HL-60 (cell line): ENCODE measurements around the gene NRXN3.
A peak's percentile ranks its signal among the peaks of the same experiment; 100 is the strongest.

ENCODE experiments used
- DNase-seq, 2 experiments: peaks; one replicate each; pipeline ENCODE4 v3.0.0-alpha.2; 2010 to 2020; ENCODE audit warnings: low read depth in 1 of 2, low spot score in 1 of 2
- H3K27ac ChIP-seq: fragments of 250-450 bp; sonication (Bioruptor Pico); replicated peaks from 2 replicates; pipeline ENCODE4 v1.5.1; 2020; ENCODE audit warnings: mild to moderate bottlenecking, moderate library complexity
- H3K27me3 ChIP-seq: fragments of 250-450 bp; sonication (Bioruptor Pico); 2 replicates; pipeline ENCODE4 v1.5.1; 2021; ENCODE audit warnings: mild to moderate bottlenecking, moderate library complexity; ENCODE audit not compliant: insufficient read depth, poor library complexity, severe bottlenecking
- H3K4me3 ChIP-seq: replicated peaks from 2 replicates; pipeline ENCODE4 v1.5.1; 2011; ENCODE audit warnings: mild to moderate bottlenecking, control low read depth, low read length; ENCODE audit not compliant: insufficient read depth
- GABPA ChIP-seq: IDR thresholded peaks from 2 replicates; pipeline ENCODE4 v1.6.1; 2012; ENCODE audit warnings: low read depth
- POLR2AphosphoS5 ChIP-seq: IDR thresholded peaks from 2 replicates; pipeline ENCODE4 v1.6.1; 2012; ENCODE audit warnings: low read depth
- SPI1 ChIP-seq: IDR thresholded peaks from 2 replicates; pipeline ENCODE4 v1.6.1; 2012; ENCODE audit warnings: low read depth, mild to moderate bottlenecking, borderline replicate concordance
- TF ChIP-seq, protein P1 (sequence below): IDR thresholded peaks from 2 replicates; pipeline ENCODE4 v1.6.1; 2012; ENCODE audit warnings: low read depth; ENCODE audit not compliant: insufficient replicate concordance
- TF ChIP-seq, protein P2 (sequence below): IDR thresholded peaks from one replicate; pipeline ENCODE4 v1.5.1; 2011; ENCODE audit warnings: low read length, control low read depth, inconsistent platforms; ENCODE audit not compliant: insufficient read depth

The NRXN3 gene

DNA sequence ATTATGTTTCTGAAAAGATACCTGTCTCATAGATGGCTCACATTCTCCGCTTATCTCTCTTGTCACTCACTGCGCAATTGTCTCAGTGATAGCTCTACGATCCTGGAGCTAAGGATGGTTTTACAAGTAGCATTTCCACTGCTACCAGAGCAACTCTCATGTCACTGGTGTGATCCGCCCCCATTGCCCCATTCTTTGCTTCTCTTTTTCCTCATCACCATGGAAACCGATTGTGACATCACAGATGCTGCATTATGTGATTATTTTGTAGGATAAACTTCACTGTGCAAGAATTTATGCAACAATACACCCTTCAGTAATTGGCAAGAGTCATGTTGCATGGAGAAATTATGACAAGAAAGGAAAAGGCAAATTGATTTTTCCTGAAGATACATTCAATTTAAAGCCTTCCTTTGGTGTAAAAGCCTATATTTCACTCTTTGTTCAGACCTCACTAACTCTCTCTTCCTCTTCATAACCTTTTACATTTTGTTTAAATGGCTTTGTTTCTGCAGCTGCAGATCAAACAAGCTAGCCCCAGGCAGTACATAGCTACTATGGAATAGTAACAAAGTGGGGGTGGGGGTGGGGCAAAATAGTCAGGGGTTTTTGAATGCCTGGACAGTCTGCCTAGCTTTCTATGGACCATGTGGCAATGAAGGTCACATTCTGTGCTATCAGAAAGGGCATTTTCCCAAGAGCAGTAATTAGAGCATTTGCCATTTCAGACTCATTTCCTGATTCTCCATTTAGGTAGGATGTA is 539.8 kb downstream of the NRXN3 start:
- TF ChIP-seq POLR2AphosphoS5 (no peak), GABPA (no peak), SPI1 (no peak)
- TF ChIP-seq, protein P1, sequence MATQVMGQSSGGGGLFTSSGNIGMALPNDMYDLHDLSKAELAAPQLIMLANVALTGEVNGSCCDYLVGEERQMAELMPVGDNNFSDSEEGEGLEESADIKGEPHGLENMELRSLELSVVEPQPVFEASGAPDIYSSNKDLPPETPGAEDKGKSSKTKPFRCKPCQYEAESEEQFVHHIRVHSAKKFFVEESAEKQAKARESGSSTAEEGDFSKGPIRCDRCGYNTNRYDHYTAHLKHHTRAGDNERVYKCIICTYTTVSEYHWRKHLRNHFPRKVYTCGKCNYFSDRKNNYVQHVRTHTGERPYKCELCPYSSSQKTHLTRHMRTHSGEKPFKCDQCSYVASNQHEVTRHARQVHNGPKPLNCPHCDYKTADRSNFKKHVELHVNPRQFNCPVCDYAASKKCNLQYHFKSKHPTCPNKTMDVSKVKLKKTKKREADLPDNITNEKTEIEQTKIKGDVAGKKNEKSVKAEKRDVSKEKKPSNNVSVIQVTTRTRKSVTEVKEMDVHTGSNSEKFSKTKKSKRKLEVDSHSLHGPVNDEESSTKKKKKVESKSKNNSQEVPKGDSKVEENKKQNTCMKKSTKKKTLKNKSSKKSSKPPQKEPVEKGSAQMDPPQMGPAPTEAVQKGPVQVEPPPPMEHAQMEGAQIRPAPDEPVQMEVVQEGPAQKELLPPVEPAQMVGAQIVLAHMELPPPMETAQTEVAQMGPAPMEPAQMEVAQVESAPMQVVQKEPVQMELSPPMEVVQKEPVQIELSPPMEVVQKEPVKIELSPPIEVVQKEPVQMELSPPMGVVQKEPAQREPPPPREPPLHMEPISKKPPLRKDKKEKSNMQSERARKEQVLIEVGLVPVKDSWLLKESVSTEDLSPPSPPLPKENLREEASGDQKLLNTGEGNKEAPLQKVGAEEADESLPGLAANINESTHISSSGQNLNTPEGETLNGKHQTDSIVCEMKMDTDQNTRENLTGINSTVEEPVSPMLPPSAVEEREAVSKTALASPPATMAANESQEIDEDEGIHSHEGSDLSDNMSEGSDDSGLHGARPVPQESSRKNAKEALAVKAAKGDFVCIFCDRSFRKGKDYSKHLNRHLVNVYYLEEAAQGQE = no peak
- TF ChIP-seq, protein P2, sequence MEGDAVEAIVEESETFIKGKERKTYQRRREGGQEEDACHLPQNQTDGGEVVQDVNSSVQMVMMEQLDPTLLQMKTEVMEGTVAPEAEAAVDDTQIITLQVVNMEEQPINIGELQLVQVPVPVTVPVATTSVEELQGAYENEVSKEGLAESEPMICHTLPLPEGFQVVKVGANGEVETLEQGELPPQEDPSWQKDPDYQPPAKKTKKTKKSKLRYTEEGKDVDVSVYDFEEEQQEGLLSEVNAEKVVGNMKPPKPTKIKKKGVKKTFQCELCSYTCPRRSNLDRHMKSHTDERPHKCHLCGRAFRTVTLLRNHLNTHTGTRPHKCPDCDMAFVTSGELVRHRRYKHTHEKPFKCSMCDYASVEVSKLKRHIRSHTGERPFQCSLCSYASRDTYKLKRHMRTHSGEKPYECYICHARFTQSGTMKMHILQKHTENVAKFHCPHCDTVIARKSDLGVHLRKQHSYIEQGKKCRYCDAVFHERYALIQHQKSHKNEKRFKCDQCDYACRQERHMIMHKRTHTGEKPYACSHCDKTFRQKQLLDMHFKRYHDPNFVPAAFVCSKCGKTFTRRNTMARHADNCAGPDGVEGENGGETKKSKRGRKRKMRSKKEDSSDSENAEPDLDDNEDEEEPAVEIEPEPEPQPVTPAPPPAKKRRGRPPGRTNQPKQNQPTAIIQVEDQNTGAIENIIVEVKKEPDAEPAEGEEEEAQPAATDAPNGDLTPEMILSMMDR = no peak
- H3K27me3 ChIP-seq = no peaks in the 10 kb centered on the region
- DNase-seq = peak in 1 of 2 experiments; percentile 1

DNA sequence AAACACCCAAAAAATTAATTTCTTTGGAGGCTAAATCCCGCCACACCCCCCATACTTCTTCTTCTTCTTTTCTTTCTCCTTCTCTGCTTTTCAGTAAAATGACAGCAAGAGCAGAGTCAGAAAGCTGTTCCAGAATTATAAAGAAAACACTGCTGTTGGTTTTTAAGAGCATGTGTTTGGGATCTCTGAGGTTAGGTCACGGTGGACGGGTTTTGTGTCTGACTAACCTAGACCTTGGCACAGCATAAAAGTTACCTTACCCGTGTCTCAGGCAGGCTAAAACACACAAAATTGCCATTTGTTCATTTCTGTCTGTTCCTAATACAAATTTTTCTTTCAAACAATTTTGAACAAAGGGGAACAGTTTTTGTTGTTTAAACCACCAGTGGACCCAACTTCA is 540.8 kb downstream of the NRXN3 start:
- Histone ChIP-seq H3K27me3 (no peaks in the 10 kb centered on the region), H3K4me3 (no peak overlapping the region), H3K27ac (no peak overlapping the region)
- DNase-seq = no peak
- TF ChIP-seq, protein P2 = no peak
- TF ChIP-seq, protein P1 = no peak
- TF ChIP-seq SPI1 = no peak
- TF ChIP-seq GABPA = no peak
- TF ChIP-seq POLR2AphosphoS5 = no peak

More for the DNA sequence above, 539.8 kb downstream of the NRXN3 start:
- Histone ChIP-seq H3K27ac (no peak overlapping the region), H3K4me3 (no peak overlapping the region)

DNA sequence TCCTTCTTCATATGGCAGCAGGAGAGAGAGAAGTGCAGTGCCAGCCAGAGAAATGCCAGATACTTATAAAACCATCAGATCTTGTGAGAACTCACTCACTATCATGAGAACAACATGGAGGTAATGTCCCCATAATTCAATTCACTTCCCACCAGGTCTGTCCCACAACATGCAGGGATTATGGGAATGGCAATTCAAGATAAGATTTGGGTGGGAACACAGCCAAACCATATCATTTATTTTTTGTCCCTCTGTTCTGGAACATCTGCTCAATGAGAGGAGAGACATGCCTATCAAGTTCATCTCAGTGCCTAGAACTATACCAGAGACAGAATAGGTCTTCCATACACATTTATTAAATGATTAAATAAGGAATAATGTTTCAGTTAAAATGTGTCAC is 543.5 kb downstream of the NRXN3 start:
- no peak for TF ChIP-seq SPI1
- TF ChIP-seq, protein P2 = no peak
- TF ChIP-seq, protein P1 = no peak
- no peak for TF ChIP-seq GABPA
- no peak for TF ChIP-seq POLR2AphosphoS5
- no peak for DNase-seq
- no peak overlapping the region for H3K27ac ChIP-seq
- H3K27me3 ChIP-seq = no peaks in the 10 kb centered on the region
- H3K4me3 ChIP-seq = no peak overlapping the region
